Measurements from ENCODE around the gene ARPC1B. TPM values are rescaled to one million over a fixed set of nuclear protein-coding genes. Genes with fewer than 3 reads are reported as not detected.

ARPC1B gene
- total and polyA plus RNA-seq, 2 of the 4 experiments (the other 2 are of a cell fraction) = 351 to 488 TPM

- Histone ChIP-seq H3K4ac (ENCODE audit: low read depth, low read length) (no peak overlapping the region), H2AFZ (replicated peaks; ENCODE audit: low read length, poor library complexity) (peak overlapping the region; percentile 32), H2BK15ac (ENCODE audit: low read depth, low read length) (no peak overlapping the region), H3K36me3 (ENCODE audit: control insufficient read depth, insufficient read depth, low read length) (peaks cover 6% of the 10 kb centered on the region), H4K5ac (ENCODE audit: low read depth, low read length) (peak overlapping the region; percentile 52; the same call in 1 of the 2 replicates), H4K91ac (ENCODE audit: insufficient read depth, low read depth, low read length) (no peak overlapping the region), H3K4me2 (ENCODE audit: low read depth, low read length) (no peak overlapping the region), H3K23ac (ENCODE audit: low read depth, low read length) (peak overlapping the region; percentile 52; the same call in 1 of the 2 replicates), H3K14ac (replicated peaks; ENCODE audit: low read depth, low read length) (no peak overlapping the region), H2BK5ac (ENCODE audit: low read depth, low read length, poor library complexity, severe bottlenecking) (no peak overlapping the region), H2AK9ac (replicated peaks; ENCODE audit: low read depth, low read length, poor library complexity) (peak overlapping the region; percentile 42), H2AK5ac (ENCODE audit: low read depth, low read length) (peak overlapping the region; percentile 73; the same call in 1 of the 2 replicates), H2BK120ac (ENCODE audit: low read depth, low read length) (no peak overlapping the region), H3K79me1 (ENCODE audit: low read depth in 1 of 2, low read length in 2 of 2) (peaks cover 25 to 73% of the 10 kb centered on the region in 2 experiments), H3K4me1 (ENCODE audit: control insufficient read depth, insufficient read depth, low read length) (peaks cover 14% of the 10 kb centered on the region), H3K18ac (ENCODE audit: low read depth, low read length) (no peak overlapping the region), H3K27me3 (ENCODE audit: control insufficient read depth, insufficient read depth, low read length) (no peaks in the 10 kb centered on the region), H3K9me3 (ENCODE audit: control insufficient read depth, insufficient read depth, low read length) (no peaks in the 10 kb centered on the region), H3K27ac (ENCODE audit: insufficient read depth, low read length) (no peak overlapping the region; the same call in 1 of the 2 replicates), H3K4me3 (ENCODE audit: insufficient read depth, low read depth, low read length) (no peak overlapping the region), H2BK20ac (ENCODE audit: low read depth, low read length) (no peak overlapping the region), H3K9me1 (ENCODE audit: insufficient read depth, low read length) (peaks cover 13% of the 10 kb centered on the region), H3K9ac (ENCODE audit: low read depth, low read length) (no peak overlapping the region), H4K20me1 (ENCODE audit: insufficient read depth, low read length) (peaks cover 62% of the 10 kb centered on the region), H3K56ac (ENCODE audit: extremely low read depth, insufficient read depth, low read length) (no peak overlapping the region), H4K8ac (ENCODE audit: low read depth in 2 of 2, low read length in 2 of 2) (no peak overlapping the region)
- no TSS peak for BruUV-seq (replicated peaks)
- ChIA-PET CTCF (no interaction called here), POLR2A (ENCODE audit: unreplicated experiment) (no interaction called here)
- dilution Hi-C loops (cut with HindIII; ENCODE audit: low sequenced_read_pairs, unreplicated experiment) = no loop called here
- ATAC-seq (ENCODE audit: low read depth) (no peak), DNase-seq (no peak)
- in situ Hi-C loops (cut with MboI; ENCODE audit: low sequenced_read_pairs) = no loop called here
- TF ChIP-seq NFE2L2 (IDR thresholded peaks at IDR 0.05; ENCODE audit: low read depth, low read length) (no peak), MAZ (IDR thresholded peaks at IDR 0.05; ENCODE audit: borderline replicate concordance, low read depth, low read length) (no peak), RFX5 (IDR thresholded peaks at IDR 0.05; ENCODE audit: low read depth, low read length) (no peak), BHLHE40 (IDR thresholded peaks at IDR 0.05; ENCODE audit: low read depth, low read length) (no peak), CHD1 (IDR thresholded peaks at IDR 0.05; ENCODE audit: low read depth, low read length) (no peak), SMC3 (IDR thresholded peaks at IDR 0.05; ENCODE audit: low read depth, low read length) (no peak), RAD21 (IDR thresholded peaks at IDR 0.05; ENCODE audit: low read length) (no peak), ELK1 (IDR thresholded peaks at IDR 0.05; ENCODE audit: borderline replicate concordance, low read depth, low read length) (no peak), RCOR1 (IDR thresholded peaks at IDR 0.05; ENCODE audit: insufficient replicate concordance, low read length) (no peak)
- intact Hi-C loops (cut with micrococcal nuclease) = no loop called here
- 95% methylated on average over 10 of the region's 16 CpGs; no CpG with 5 or more reads in 1 of the 2 experiments for WGBS, 2 experiments (ENCODE audit: extremely low coverage in 2 of 2, insufficient read length in 1 of 2)
Observed at GRCh38 chr7:99380823-99381663, 6.5 kb downstream of the ARPC1B start.
